Gastrocnemius medialis (tissue), 4 donors: ENCODE measurements around the gene TFAP2B. TPM values are rescaled to one million over a fixed set of nuclear protein-coding genes. Genes with fewer than 3 reads are reported as not detected.

ENCODE experiments used
- ATAC-seq, 2 donors: fragments of 150-250 bp; one replicate each; pipeline ENCODE4 v1.9.1; 2016
- DNase-seq, 2 donors: peaks; one replicate each; pipeline ENCODE4 v3.0.0-alpha.2; 2019
- H3K27ac ChIP-seq, 4 donors: fragments of 200-600 bp; sonication (generic); 1 replicate in 1 of 4; 2 replicates in 3 of 4; pipeline ENCODE4 v1.5.1; 2016 to 2018; ENCODE audit warnings: mild to moderate bottlenecking in 2 of 4, moderate library complexity in 1 of 4
- H3K27me3 ChIP-seq, 3 donors: fragments of 200-600 bp; sonication (generic) in 2 of 3; 1 replicate in 1 of 3; 2 replicates in 2 of 3; pipeline versions ENCODE4 v1.5.1 to v1.6.0; 2016 to 2019; ENCODE audit warnings: mild to moderate bottlenecking in 1 of 3, moderate library complexity in 1 of 3
- H3K36me3 ChIP-seq, 2 donors: fragments of 200-600 bp; sonication (generic) in 1 of 2; one replicate each; pipeline ENCODE4 v1.5.1; 2017 to 2018
- H3K4me1 ChIP-seq, 2 donors: fragments of 200-600 bp; sonication (generic) in 1 of 2; one replicate each; pipeline ENCODE4 v1.5.1; 2016 to 2017; ENCODE audit warnings: mild to moderate bottlenecking in 2 of 2
- H3K4me3 ChIP-seq, 4 donors: fragments of 200-600 bp; sonication (generic) in 3 of 4; 1 replicate in 1 of 4; 2 replicates in 3 of 4; pipeline ENCODE4 v1.5.1; 2016 to 2019; ENCODE audit warnings: mild to moderate bottlenecking in 2 of 4
- H3K9me3 ChIP-seq, 3 donors: fragments of 200-600 bp; sonication (generic) in 2 of 3; 1 replicate in 1 of 3; 2 replicates in 2 of 3; pipeline ENCODE4 v1.5.1; 2016 to 2019
- CTCF ChIP-seq, 5 experiments: fragments of 450-650 bp in 3 of 5; fragments of 200-600 bp in 2 of 5; sonication (generic) in 2 of 5; IDR thresholded peaks in 4 of 5; conservative IDR thresholded peaks in 1 of 5; 1 replicate in 4 of 5; 2 replicates in 1 of 5; pipeline ENCODE4 v1.5.1; 2016 to 2019; ENCODE audit warnings: antibody characterized with exemption in 5 of 5, mild to moderate bottlenecking in 3 of 5, moderate library complexity in 3 of 5
- POLR2A ChIP-seq, 2 donors: fragments of 450-650 bp; IDR thresholded peaks; one replicate each; pipeline ENCODE4 v1.6.1; 2017; ENCODE audit warnings: antibody characterized with exemption in 2 of 2, mild to moderate bottlenecking in 2 of 2, moderate library complexity in 2 of 2
- in situ Hi-C, 4 donors: fragments of 200-750 bp; cut with MboI; loops; one replicate each; pipeline versions ENCODE4 v1.15.0 to v1.8.0; 2017; ENCODE audit warnings: low sequenced_read_pairs in 4 of 4
- intact Hi-C: fragments of 100-400 bp; cut with DNase I; formaldehyde crosslinking; loops from one replicate; pipeline ENCODE4 v1.15.1; 2023; ENCODE audit warnings: low total_unique reads
- total RNA-seq, 4 donors: library from RNA; depleted of rRNA; stranded (reverse); fragments of >200 nt; gene quantifications; one replicate each; pipeline versions ENCODE4 v1.1.0 to v1.2.3, GENCODE V29; 2016

TFAP2B gene
- total RNA-seq, 4 donors from 2014 or later: not detected

GRCh38 chr6:50791900-50792508 lies 26.7 kb upstream of the TFAP2B start:
- ATAC-seq (no peak), DNase-seq (no peak)
- Histone ChIP-seq H3K9me3 (no peaks in the 10 kb centered on the region), H3K27me3 (no peaks in the 10 kb centered on the region), H3K36me3 (no peaks in the 10 kb centered on the region), H3K4me3 (no peak overlapping the region), H3K27ac (no peak overlapping the region), H3K4me1 (no peaks in the 10 kb centered on the region)
- intact Hi-C loops: no loop called here
- in situ Hi-C loops: no loop called here
- peak in 4 of 5 experiments; percentile 19 to 55 (median 32) for TF ChIP-seq CTCF (IDR thresholded peaks at IDR 0.05 in 4 of 5, conservative IDR thresholded peaks at IDR 0.05 in 1 of 5)
- TF ChIP-seq POLR2A (IDR thresholded peaks at IDR 0.05): no peak

GRCh38 chr6:50792771-50793170 lies 25.9 kb upstream of the TFAP2B start:
- no peak for ATAC-seq
- Histone ChIP-seq H3K36me3 (no peaks in the 10 kb centered on the region), H3K27me3 (no peaks in the 10 kb centered on the region), H3K4me3 (no peak overlapping the region), H3K9me3 (no peaks in the 10 kb centered on the region), H3K27ac (no peak overlapping the region), H3K4me1 (no peaks in the 10 kb centered on the region)
- DNase-seq: no peak
- intact Hi-C loops: no loop called here
- in situ Hi-C loops: no loop called here
- TF ChIP-seq CTCF (IDR thresholded peaks at IDR 0.05 in 4 of 5, conservative IDR thresholded peaks at IDR 0.05 in 1 of 5): no peak

GRCh38 chr6:50795574-50795973 lies 23.1 kb upstream of the TFAP2B start:
- in situ Hi-C loops (no loop called here), intact Hi-C loops (no loop called here)
- Histone ChIP-seq H3K36me3 (no peaks in the 10 kb centered on the region), H3K4me1 (no peaks in the 10 kb centered on the region), H3K4me3 (no peak overlapping the region), H3K27me3 (no peaks in the 10 kb centered on the region), H3K9me3 (no peaks in the 10 kb centered on the region), H3K27ac (no peak overlapping the region)
- DNase-seq (no peak), ATAC-seq (no peak)
- TF ChIP-seq POLR2A (IDR thresholded peaks at IDR 0.05) (no peak), CTCF (IDR thresholded peaks at IDR 0.05 in 4 of 5, conservative IDR thresholded peaks at IDR 0.05 in 1 of 5) (no peak)

- in situ Hi-C loops: loop anchor here in 3 of 4 donors (25.0 kb wide), 2 partner anchors 733 to 1208 kb away; no protein-coding TSS in a partner anchor
- intact Hi-C loops: no loop called here
Observed at GRCh38 chr6:50804283-50804682, 14.4 kb upstream of the TFAP2B start.

More at GRCh38 chr6:50804283-50804682, 14.4 kb upstream of the TFAP2B start:
- Histone ChIP-seq H3K4me3 (no peak overlapping the region), H3K36me3 (no peaks in the 10 kb centered on the region), H3K27ac (no peak overlapping the region), H3K9me3 (no peaks in the 10 kb centered on the region), H3K27me3 (no peaks in the 10 kb centered on the region), H3K4me1 (no peaks in the 10 kb centered on the region)
- DNase-seq (no peak), ATAC-seq (no peak)
- no peak for TF ChIP-seq CTCF (IDR thresholded peaks at IDR 0.05 in 4 of 5, conservative IDR thresholded peaks at IDR 0.05 in 1 of 5)
- TF ChIP-seq POLR2A (IDR thresholded peaks at IDR 0.05): no peak
